NCI-H446 treated with DMSO at 0.1 percent for 48 hours (cell line): ENCODE measurements around the gene CCDC80.
A peak's percentile ranks its signal among the peaks of the same experiment; 100 is the strongest.
"Not testable (repeated sequence)": the region's sequence is repeated elsewhere in the genome, so short reads cannot be mapped to it uniquely, and the experiment has no call there.

Source experiments
- DNase-seq: peaks from one replicate; lab custom pipeline; 2025; lab: John Stamatoyannopoulos, UW

CCDC80 gene

DNA sequence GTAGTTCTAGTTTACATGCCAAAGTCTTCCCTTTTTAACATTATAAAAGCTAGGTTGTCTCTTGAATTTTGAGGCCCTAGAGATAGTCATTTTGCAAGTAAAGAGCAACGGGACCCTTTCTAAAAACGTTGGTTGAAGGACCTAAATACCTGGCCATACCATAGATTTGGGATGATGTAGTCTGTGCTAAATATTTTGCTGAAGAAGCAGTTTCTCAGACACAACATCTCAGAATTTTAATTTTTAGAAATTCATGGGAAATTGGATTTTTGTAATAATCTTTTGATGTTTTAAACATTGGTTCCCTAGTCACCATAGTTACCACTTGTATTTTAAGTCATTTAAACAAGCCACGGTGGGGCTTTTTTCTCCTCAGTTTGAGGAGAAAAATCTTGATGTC is 57.8 kb downstream of the CCDC80 start:
- no peak for DNase-seq

DNA sequence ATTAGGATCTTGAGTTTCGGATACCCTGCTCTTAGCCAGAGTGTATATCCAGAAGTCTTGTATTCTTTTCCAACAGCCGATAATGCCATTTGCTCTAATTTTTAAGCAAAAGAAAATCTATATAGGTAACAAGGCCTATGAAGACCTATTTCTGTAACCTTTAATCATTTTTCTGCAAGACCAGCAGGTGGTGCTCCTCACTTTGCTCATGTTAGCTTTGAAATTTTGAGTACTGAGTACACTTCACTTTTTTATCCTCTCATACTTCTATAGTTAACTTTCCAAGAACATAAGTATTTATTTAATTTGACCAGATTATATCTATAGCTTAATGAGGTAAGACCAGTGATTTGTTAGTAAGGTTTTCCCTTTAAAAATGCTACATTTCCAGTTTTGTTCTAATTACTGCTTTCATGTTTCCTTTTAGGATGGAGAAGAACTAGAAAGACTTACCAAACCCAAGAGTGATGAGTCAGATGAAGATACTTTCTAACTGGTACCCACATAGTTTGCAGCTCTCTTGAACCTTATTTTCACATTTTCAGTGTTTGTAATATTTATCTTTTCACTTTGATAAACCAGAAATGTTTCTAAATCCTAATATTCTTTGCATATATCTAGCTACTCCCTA is 58.6 kb downstream of the CCDC80 start:
- peak; percentile 32 for DNase-seq

DNA sequence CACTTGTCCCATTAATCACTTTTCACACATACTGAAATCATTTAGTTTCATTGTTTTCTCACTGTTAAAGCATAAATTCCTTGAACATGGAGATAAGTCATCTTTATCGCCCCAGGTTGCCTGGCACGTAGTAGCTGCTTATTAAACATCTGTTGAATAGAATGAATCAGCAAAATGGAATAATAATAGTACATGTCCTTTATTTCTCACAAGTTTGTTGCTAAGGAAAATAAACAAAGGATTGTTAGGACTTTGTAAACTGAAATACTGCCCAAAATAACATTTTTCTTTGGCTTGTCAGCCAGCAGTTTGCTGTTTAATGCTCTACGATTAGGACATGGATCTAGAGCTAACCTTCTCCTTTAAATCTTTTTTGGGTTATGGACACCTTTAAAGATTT is 61.2 kb downstream of the CCDC80 start:
- no peak for DNase-seq

DNA sequence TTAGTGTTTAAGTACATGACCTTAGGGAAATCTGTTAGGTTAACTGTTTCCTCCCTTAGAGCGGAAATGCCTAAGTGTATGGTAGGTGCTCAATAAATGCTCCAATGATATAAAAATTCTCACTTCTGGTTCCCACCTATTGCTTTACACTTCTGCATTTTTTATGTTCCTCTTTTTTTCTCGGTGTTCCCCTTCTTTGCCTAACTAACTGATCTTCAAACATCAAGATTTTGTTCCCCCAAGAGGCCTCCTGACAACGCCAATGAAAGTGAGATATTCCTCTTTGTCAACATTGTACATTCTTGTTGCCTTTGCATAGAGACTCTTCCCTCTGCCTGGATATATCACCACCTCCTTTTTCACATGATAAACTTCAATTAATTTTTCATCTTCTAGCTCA is 61.7 kb downstream of the CCDC80 start:
- DNase-seq: no peak

DNA sequence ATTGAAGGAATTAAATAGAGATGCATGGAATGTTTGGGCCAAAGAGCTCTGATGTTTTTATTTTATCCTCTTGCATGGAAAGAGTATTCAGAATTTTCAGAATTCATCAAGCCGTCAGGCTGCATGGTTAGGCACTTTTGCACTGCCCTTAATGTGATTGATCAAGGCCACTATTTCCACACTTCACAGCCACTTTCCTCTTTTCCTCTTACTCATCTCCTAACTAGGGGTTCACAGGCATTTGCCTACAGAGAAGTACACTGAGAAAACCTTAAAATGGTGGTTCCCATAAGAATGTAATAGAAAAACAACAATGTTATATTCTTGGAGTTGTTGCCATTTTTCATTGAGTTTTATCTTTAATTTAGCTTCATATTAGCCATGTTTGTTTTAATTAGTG is 68.2 kb downstream of the CCDC80 start:
- DNase-seq: no peak

DNA sequence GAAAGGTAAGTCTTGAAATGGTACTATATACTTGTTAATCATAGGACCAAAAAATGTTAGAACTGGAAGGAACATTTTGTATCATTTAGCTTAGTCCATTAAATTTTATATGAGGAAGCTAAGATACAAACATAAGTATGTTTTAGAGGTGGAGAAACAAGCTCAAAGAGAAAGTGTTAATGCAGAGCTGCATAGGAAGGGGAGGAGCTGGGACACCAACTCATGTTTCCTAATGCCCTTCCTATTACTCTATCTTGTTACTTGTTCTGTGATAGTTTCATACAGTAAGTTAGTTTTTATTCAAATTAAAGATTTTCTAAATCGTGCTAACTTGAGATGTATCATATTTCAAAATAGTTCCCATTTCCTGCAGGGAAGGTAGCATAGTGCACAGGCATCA is 71.7 kb downstream of the CCDC80 start:
- DNase-seq: no peak

DNA sequence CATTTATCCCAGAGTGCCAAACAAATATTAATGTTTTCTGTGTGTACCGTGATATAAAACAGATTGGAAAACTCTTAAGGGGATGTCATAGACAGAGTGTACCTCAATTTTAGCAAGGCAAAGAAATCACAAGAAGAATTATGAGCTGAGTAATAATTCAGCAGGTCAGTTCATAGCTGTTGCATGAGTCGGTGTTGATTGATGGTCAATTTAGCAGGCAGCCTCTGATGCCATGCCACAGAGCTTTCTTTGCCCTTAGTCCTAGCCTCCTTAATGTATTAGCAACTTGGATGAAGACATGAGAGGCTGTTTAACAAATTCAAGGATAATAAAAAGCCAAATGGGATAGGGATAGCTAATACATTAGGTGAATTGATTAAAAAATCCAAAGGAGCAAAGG is 72.3 kb downstream of the CCDC80 start:
- DNase-seq: no peak

DNA sequence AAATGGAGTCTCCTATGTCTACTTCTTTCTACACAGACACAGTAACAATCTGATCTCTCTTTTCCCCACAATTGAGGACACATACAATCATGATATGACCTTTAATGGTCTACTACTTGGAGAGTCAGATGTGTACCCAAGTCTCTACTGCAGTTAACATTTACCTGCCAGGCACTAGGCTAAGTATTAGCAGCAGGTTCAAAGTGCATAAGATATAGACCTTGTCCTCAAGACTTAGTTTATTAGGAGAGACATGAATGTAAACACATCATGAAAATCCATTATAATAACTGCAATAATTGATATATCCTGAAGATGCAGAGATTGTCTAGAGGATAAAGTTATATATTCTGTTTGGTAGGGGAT is 76.0 kb downstream of the CCDC80 start:
- DNase-seq: no peak

DNA sequence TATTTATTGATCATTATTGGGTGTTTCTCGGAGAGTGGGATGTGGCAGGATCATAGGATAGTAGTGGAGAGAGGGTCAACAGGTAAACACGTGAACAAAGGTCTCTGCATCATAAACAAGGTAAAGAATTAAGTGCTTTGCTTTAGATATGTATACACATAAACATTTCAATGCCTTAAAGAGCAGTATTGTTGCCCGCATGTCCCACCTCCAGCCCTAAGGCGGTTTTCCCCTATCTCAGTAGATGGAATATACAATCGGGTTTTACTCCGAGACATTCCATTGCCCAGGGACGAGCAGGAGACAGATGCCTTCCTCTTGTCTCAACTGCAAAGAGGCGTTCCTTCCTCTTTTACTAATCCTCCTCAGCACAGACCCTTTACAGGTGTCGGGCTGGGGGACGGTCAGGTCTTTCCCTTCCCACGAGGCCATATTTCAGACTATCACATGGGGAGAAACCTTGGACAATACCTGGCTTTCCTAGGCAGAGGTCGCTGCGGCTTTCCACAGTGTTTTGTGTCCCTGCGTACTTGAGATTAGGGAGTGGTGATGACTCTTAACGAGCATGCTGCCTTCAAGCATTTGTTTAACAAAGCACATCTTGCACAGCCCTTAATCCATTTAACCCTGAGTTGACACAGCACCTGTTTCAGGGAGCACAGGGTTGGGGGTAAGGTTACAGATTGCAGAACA is 76.5 kb downstream of the CCDC80 start:
- DNase-seq: not testable (repeated sequence)

DNA sequence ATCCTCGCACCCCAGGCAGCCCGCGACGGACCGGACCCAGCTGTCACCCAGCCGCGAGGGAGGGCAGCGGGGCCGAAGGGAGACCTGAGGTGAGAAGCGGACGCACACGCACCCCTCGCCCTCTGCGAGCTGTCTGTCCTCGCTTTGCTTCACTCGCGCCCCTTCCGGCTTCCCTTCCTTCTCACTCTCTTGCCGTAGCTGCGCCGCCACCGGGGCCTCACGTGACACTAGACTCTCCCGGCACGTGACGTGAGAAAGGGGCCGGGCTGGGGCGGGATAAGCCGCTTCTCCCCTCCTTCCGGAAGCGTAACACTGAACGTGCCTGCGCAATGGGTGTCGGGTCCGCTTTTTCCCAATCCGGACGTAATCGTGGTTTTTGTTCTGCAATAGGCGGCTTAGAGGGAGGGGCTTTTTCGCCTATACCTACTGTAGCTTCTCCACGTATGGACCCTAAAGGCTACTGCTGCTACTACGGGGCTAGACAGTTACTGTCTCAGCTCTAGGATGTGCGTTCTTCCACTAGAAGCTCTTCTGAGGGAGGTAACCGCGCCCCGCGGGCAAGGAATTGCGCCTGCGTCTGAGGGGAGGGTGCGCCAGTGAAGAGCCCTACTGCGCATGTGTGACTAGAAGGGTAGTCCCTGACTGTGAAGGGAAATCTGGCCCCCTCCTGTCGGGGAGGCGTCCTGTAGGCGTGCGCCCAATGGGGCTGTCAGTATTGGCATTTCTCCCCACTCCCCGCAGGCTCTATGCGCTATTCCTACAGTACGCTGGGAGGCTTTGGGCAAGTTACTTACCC is 79.0 kb downstream of the CCDC80 start, which contains the start of the genes ATG3 and SLC35A5:
ATG3 (minus strand) TSS at position 229 of the 796 bp plus-strand sequence. CDS start 434 bp downstream, outside the sequence.
SLC35A5 (plus strand) TSS at position 312 of the 796 bp plus-strand sequence. CDS start 1,359 bp downstream, outside the sequence.
- DNase-seq: peak; percentile 97

DNA sequence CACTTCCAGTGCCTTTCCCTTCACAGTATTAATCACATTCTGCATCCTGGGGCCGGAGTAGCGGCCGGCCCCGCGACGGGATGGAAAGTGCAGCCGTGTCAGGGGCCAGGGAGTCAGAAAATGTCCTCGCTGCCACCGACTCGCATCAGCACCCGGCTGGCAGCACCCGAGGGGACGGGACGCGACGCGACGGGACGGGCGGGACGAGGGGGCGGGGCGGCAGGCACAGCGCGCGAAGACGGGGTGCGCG is 79.5 kb downstream of the CCDC80 start:
- no peak for DNase-seq

DNA sequence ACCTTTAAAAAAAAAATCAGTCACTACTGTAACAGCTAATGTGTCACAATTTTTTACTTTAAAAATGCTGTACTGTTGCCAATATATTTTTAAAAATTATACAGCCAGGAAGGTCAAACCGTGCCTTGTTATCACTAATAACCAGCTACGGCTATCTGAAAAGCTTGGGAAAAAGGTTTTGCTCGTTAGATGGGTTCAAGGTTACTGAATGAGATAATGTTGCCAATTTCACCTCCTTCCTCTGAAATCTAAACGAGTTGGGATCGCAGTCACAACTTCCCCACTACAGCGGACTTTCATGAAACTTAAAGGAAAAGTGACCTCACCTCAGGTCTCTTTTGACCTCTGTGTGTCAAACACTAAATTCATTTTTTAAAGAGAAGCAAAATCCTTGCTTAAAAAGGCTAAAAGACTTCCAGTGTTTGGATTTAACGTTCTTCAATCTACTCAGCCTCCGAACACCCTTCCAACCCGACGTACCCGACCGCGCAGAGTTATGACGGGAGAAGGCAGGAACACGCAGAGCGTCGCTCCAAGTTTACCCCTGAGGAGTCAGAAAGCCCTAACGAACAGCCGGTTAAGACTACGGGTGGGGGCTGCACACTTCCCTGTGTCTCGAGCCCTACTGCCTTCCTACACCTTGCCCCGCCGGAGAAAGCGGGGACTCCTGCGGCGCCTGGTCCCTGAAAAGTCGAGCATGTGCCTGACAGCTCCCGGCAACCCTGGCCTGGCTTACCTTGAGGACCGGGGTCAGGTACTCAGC is 80.0 kb downstream of the CCDC80 start:
- DNase-seq: peak; percentile 64

DNA sequence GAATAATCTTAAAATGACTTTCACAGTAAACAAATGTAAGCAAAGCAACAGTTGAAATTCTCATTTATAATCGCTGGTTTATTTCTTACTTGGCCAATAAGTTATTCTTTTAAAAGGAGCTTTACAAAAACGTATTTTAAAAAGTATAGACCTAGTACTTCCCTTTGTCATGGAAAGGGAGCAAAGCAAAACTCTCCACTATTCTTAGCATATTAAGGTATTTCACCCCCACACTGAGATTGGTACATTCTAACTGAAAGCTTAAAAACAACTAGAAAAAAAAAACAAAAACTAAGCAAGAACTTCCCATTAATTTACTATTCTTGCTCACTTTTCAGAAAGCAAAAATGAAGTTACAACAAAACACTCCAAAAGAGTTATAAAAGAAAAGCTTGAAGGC is 80.6 kb downstream of the CCDC80 start:
- no peak for DNase-seq

DNA sequence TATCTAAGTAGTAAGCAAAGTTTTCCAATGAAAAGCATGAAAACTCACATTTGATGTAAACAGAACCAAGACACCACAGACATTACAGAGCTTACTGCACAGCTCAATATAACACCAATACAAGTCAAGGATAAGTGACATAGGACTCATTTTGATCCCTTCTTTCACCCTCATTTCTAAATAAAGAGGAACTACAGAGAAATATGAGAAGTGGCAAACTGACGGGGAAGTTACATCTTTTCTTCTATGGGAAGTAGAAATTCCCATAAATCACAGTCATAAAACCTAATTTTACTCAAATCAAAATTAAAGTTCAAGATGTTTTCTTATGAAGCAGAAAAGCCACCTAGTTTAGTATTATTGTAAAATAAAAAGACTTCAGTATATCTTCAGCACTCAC is 83.0 kb downstream of the CCDC80 start:
- no peak for DNase-seq

DNA sequence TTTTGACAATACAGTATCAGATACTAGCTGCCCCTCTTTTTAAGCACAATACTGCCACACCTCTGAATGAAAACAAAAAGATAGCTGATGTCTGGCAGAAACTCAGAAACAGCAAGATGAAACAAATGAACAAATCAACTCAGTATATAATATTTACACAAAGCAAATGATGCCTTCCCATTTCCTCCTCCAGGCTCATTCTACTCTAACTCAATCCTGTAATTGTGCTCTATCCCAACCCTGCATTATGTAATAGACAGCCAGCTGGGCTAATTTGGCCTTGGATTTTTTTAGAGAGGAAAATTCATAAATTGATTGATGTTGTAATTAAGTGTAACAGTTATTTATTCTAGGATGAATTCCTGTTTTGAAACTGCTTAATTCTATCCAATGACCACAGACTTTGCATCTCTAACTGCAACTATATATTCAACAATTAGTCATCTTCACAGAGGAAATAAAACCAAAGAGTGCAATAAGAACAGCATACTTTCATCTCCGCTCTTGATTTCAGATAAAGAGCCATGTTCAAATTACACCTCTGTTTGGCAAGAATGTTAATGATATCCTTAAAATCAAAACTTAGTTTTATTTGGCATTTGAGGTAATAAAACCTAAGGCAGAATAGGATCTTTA is 85.3 kb downstream of the CCDC80 start:
- DNase-seq: no peak

DNA sequence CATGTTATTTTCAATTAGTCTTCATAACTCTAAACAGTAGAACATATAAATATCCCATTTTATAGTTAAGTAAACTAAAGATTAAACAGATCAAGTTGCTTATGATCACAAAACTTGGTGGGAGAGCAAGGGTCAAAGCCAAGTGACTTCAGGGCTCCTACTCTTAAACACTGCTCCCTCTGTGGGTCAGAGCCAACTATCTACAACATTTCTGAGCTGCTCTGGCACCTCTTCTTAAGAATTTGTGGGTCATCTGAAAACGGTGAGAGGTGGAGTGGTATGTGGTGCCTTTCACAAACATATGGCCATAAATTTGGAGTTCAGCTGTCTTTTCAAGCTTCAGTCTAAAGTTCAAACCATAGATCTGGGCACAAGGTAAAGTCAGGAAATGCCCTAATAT is 90.1 kb downstream of the CCDC80 start:
- DNase-seq: no peak
